Neuron (in vitro differentiated cells): ENCODE measurements around the gene CD53.
"Not testable (repeated sequence)": the region's sequence is repeated elsewhere in the genome, so short reads cannot be mapped to it uniquely, and the experiment has no call there.

Source experiments
- H2AFZ ChIP-seq: one replicate; pipeline ENCODE4 v1.6.1; 2013; ENCODE audit warnings: low read depth, mild to moderate bottlenecking, inconsistent platforms, low read length, moderate library complexity
- H3K27me3 ChIP-seq: one replicate; pipeline ENCODE4 v1.6.1; 2013; ENCODE audit warnings: low read length; ENCODE audit not compliant: insufficient read depth
- H3K36me3 ChIP-seq: one replicate; pipeline ENCODE4 v1.6.1; 2013; ENCODE audit warnings: low read length; ENCODE audit not compliant: insufficient read depth
- H3K4me1 ChIP-seq: one replicate; pipeline ENCODE4 v1.6.1; 2013; ENCODE audit warnings: low read length; ENCODE audit not compliant: insufficient read depth
- H3K4me3 ChIP-seq: 2 replicates; pipeline ENCODE4 v1.5.1; 2013; ENCODE audit warnings: mild to moderate bottlenecking, low read length, moderate library complexity
- H3K9me3 ChIP-seq: one replicate; pipeline ENCODE4 v1.6.1; 2013; ENCODE audit warnings: low read length

The CD53 gene

DNA sequence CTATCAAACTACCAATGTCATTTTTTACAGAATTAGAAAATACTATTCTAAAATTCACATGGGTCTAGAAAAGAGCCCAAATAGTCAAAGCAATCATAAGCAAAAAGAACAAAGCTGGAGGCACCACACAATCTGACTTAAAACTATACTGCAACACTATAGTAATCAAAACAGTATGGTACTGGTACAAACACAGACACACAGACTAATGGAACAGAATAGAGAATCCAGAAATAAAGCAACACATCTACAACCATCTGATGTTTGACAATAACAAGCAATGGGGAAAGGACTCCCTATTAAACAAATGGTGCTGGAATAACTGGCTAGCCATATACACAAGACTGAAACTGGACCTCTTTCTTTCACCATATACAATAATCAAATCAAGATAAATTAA lies 39.8 kb downstream of the CD53 start:
- Histone ChIP-seq H3K4me3 (no peak overlapping the region), H3K9me3 (no peaks in the 10 kb centered on the region), H3K4me1 (no peaks in the 10 kb centered on the region), H3K27me3 (no peaks in the 10 kb centered on the region), H3K36me3 (no peaks in the 10 kb centered on the region), H2AFZ (no peak overlapping the region)

DNA sequence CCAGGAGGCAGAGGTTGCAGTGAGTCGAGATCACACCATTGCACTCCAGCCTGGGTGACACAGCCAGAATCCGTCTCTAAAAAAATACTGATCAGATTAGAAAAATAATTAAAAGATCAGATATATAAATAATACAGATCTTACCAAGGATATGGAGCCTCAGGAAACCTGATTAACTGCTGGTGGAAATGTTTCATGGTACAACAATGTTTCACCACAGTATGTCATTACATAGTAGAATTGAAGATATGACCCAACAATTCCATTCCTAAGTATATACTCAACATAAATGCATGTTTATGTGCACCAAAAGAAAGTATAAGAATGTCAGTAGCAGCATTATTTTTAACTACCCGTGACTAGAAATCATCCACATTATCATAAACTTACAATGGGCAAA lies 41.7 kb downstream of the CD53 start:
- Histone ChIP-seq H3K4me3 (no peak overlapping the region), H2AFZ (no peak overlapping the region), H3K36me3 (no peaks in the 10 kb centered on the region), H3K27me3 (peaks cover 2% of the 10 kb centered on the region), H3K4me1 (no peaks in the 10 kb centered on the region), H3K9me3 (no peaks in the 10 kb centered on the region)

GRCh38 chr1:110915804-110916203 lies 42.9 kb downstream of the CD53 start:
- Histone ChIP-seq H3K4me1 (no peaks in the 10 kb centered on the region), H3K27me3 (peaks cover 2% of the 10 kb centered on the region), H3K9me3 (no peaks in the 10 kb centered on the region), H3K36me3 (no peaks in the 10 kb centered on the region), H2AFZ (no peak overlapping the region), H3K4me3 (no peak overlapping the region)

DNA sequence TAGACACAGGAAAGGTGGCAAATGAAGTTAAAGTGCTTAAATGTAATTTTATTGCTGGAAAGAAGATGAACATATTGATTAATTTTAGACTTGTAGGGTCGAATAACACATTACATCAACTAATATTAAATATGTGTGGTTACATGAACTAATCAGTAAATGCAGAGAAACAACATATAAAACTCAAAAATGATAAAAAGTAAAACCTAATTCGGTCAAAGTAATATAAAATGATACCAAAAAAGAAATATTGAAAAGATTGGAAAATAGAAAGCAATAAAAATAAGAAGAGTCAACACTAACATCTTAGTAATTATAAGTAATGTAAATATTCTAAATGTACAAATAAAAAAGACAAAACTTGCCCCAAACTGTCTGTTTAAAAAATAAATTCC lies 43.3 kb downstream of the CD53 start:
- Histone ChIP-seq H3K27me3 (peaks cover 2% of the 10 kb centered on the region), H3K4me1 (no peaks in the 10 kb centered on the region), H3K4me3 (no peak overlapping the region), H2AFZ (no peak overlapping the region), H3K9me3 (no peaks in the 10 kb centered on the region), H3K36me3 (no peaks in the 10 kb centered on the region)

DNA sequence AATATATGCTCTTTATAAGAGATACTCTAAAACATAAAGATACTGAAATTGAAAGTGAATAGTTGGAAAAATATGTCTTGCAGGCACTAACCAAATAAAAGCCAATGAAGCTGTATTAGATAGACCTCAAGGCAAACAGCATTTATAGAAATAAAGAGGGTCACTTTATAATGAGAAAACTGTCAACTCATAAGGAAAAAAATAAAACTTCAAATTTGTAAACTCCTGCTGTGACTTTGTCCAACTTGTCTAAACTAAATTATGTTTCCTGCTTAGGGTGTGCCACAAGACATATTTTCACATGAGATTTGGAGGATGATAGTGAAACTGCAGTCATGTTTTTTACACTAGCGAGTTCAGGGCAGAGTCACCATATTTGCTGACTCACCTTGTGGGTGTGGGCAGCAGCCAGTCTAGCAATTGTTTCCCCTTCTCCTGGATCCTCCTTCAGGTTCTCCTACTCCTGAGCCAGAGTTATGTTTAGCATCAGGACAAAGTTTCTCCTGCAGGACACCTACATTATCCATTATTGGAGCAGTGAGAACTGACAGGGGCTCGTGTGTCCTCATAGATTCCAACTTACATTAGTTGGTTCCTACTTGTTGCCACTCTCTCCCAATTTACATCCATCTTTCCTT lies 43.8 kb downstream of the CD53 start:
- Histone ChIP-seq H2AFZ (no peak overlapping the region), H3K27me3 (peaks cover 2% of the 10 kb centered on the region), H3K4me3 (no peak overlapping the region), H3K36me3 (no peaks in the 10 kb centered on the region), H3K9me3 (no peaks in the 10 kb centered on the region), H3K4me1 (no peaks in the 10 kb centered on the region)

GRCh38 chr1:110918016-110918415 lies 45.1 kb downstream of the CD53 start:
- H3K4me3 ChIP-seq: no peak overlapping the region
- H3K36me3 ChIP-seq: no peaks in the 10 kb centered on the region

GRCh38 chr1:110921953-110922352 lies 49.0 kb downstream of the CD53 start:
- no peaks in the 10 kb centered on the region for H3K9me3 ChIP-seq
- no peaks in the 10 kb centered on the region for H3K36me3 ChIP-seq
- peaks cover 2% of the 10 kb centered on the region for H3K27me3 ChIP-seq
- no peaks in the 10 kb centered on the region for H3K4me1 ChIP-seq
- H2AFZ ChIP-seq: no peak overlapping the region
- no peak overlapping the region for H3K4me3 ChIP-seq

More at GRCh38 chr1:110918016-110918415, 45.1 kb downstream of the CD53 start:
- Histone ChIP-seq H3K9me3 (no peaks in the 10 kb centered on the region), H2AFZ (no peak overlapping the region), H3K4me1 (no peaks in the 10 kb centered on the region), H3K27me3 (peaks cover 2% of the 10 kb centered on the region)

GRCh38 chr1:110927484-110928075 lies 54.6 kb downstream of the CD53 start:
- no peak overlapping the region for H2AFZ ChIP-seq
- H3K27me3 ChIP-seq: no peaks in the 10 kb centered on the region
- no peaks in the 10 kb centered on the region for H3K36me3 ChIP-seq
- H3K4me1 ChIP-seq: no peaks in the 10 kb centered on the region
- no peaks in the 10 kb centered on the region for H3K9me3 ChIP-seq
- H3K4me3 ChIP-seq: no peak overlapping the region

DNA sequence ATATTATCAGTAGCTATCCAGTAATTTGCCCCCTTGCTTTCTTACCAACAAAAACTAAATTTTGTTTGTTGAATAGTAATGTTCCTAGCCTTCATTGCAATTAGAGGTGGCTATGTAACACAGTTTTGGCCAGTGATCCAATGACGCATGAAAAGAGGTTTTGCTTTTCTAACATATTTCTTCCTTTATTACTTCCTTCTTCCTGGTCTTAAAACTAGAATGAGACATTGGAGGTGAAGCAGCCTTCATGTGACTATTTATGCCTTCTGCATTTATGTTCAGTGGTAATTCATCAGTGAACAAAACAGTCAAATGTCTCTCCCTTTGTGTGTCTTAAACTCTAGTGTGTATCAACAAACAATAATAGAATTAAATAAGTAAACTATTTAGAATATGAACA lies 55.2 kb downstream of the CD53 start:
- H3K4me3 ChIP-seq: no peak overlapping the region
- H3K36me3 ChIP-seq: no peaks in the 10 kb centered on the region
- H3K27me3 ChIP-seq: no peaks in the 10 kb centered on the region
- no peaks in the 10 kb centered on the region for H3K4me1 ChIP-seq
- H2AFZ ChIP-seq: no peak overlapping the region
- H3K9me3 ChIP-seq: no peaks in the 10 kb centered on the region

DNA sequence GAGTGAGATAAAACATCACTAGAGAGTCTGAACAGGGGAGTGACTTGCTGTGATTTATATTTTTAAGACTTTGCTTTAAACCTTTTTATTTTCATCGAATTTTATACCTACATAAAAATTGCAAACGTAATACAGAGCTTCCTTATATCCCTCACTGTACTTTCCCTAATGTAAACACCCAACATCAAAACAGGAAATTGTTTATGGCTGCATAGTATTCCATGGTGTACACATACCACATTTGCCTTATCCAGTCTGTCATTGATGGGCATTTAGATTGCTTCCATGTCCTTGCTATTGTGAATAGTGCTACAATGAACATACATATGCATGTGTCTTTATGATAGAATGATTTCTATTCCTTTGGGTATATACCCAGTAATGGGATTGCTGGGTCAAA lies 56.0 kb downstream of the CD53 start:
- Histone ChIP-seq H3K9me3 (no peaks in the 10 kb centered on the region), H3K27me3 (no peaks in the 10 kb centered on the region), H3K36me3 (no peaks in the 10 kb centered on the region), H2AFZ (no peak overlapping the region), H3K4me3 (no peak overlapping the region), H3K4me1 (no peaks in the 10 kb centered on the region)

- H3K4me1 ChIP-seq, H2AFZ ChIP-seq, H3K27me3 ChIP-seq, H3K36me3 ChIP-seq, H3K4me3 ChIP-seq, H3K9me3 ChIP-seq: not testable (repeated sequence)
Observed at GRCh38 chr1:110931097-110931496, 58.1 kb downstream of the CD53 start.

GRCh38 chr1:110936567-110936966 lies 63.6 kb downstream of the CD53 start:
- Histone ChIP-seq H3K4me1 (no peaks in the 10 kb centered on the region), H3K27me3 (no peaks in the 10 kb centered on the region), H2AFZ (no peak overlapping the region), H3K9me3 (no peaks in the 10 kb centered on the region), H3K4me3 (no peak overlapping the region), H3K36me3 (no peaks in the 10 kb centered on the region)

DNA sequence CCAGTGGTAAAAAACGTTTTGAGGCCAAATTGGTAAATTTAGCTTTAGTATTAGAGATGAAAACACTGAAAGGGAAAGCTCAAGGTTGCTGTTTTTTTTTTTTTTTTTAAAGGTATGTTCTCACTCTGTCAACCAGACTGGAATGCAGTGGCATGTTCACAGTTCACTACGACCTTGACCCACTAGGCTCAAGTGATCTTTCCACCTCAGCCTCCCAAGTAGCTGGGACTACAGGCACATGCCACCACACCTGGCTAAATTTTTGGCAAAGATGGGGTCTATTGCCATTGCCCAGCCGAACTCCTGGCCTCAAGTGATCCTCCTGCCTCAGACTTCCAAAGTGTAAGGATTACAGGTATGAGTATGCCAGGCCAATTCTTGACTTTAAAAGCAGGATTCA lies 71.9 kb downstream of the CD53 start:
- no peak overlapping the region for H2AFZ ChIP-seq
- peaks cover 16% of the 10 kb centered on the region for H3K36me3 ChIP-seq
- H3K9me3 ChIP-seq: peaks cover 3% of the 10 kb centered on the region
- H3K4me3 ChIP-seq: no peak overlapping the region
- no peaks in the 10 kb centered on the region for H3K27me3 ChIP-seq
- H3K4me1 ChIP-seq: no peaks in the 10 kb centered on the region

- Histone ChIP-seq H3K4me1 (no peaks in the 10 kb centered on the region), H3K36me3 (peaks cover 21% of the 10 kb centered on the region), H3K4me3 (no peak overlapping the region), H3K9me3 (peaks cover 3% of the 10 kb centered on the region), H3K27me3 (no peaks in the 10 kb centered on the region), H2AFZ (no peak overlapping the region)
Observed at GRCh38 chr1:110945626-110946025, 72.7 kb downstream of the CD53 start.
